Gastroesophageal sphincter (tissue), 4 donors: ENCODE data around the gene MAPKBP1. TPM values are rescaled to one million over a fixed set of nuclear protein-coding genes. Genes with fewer than 3 reads are reported as not detected.

Experiments used
- ATAC-seq: fragments of 150-250 bp; one replicate; pipeline ENCODE4 v1.9.1; 2016; ENCODE audit warnings: mild to moderate bottlenecking, moderate library complexity
- H3K27ac ChIP-seq, 4 donors: fragments of 200-600 bp; sonication (generic) in 3 of 4; 1 replicate in 3 of 4; 2 replicates in 1 of 4; pipeline ENCODE4 v1.5.1; 2016 to 2019
- H3K27me3 ChIP-seq: fragments of 200-600 bp; sonication (generic); one replicate; pipeline ENCODE4 v1.5.1; 2019
- H3K36me3 ChIP-seq, 2 donors: fragments of 200-600 bp; sonication (generic); one replicate each; pipeline ENCODE4 v1.5.1; 2019; ENCODE audit warnings: control low read depth in 1 of 2
- H3K4me1 ChIP-seq, 3 donors: fragments of 200-600 bp; sonication (generic); 1 replicate in 2 of 3; 2 replicates in 1 of 3; pipeline ENCODE4 v1.5.1; 2016 to 2019; ENCODE audit warnings: control low read depth in 2 of 3
- H3K4me3 ChIP-seq, 2 donors: fragments of 200-600 bp; sonication (generic); one replicate each; pipeline ENCODE4 v1.5.1; 2019; ENCODE audit warnings: mild to moderate bottlenecking in 1 of 2, moderate library complexity in 1 of 2
- H3K9me3 ChIP-seq, 3 donors: fragments of 200-600 bp; sonication (generic); one replicate each; pipeline ENCODE4 v1.5.1; 2017 to 2019; ENCODE audit warnings: control low read depth in 2 of 3
- CTCF ChIP-seq, 4 experiments: fragments of 200-600 bp in 2 of 4; fragments of 450-650 bp in 2 of 4; sonication (generic) in 1 of 4; IDR thresholded peaks; one replicate each; pipeline ENCODE4 v1.5.1; 2017 to 2019; ENCODE audit warnings: antibody characterized with exemption in 4 of 4, mild to moderate bottlenecking in 2 of 4, moderate library complexity in 2 of 4
- EP300 ChIP-seq: sonication (generic); formaldehyde crosslinking; IDR thresholded peaks from one replicate; pipeline ENCODE4 v1.6.1; 2017; ENCODE audit warnings: antibody characterized with exemption, mild to moderate bottlenecking
- POLR2A ChIP-seq, 2 donors: fragments of 450-650 bp; IDR thresholded peaks; one replicate each; pipeline ENCODE4 v1.6.1; 2017; ENCODE audit warnings: antibody characterized with exemption in 2 of 2, mild to moderate bottlenecking in 2 of 2, moderate library complexity in 1 of 2
- POLR2AphosphoS5 ChIP-seq: sonication (generic); formaldehyde crosslinking; IDR thresholded peaks from one replicate; pipeline ENCODE4 v1.6.1; 2017; ENCODE audit warnings: antibody characterized with exemption
- WGBS, 2 donors: methylation state at CpG; one replicate each; pipeline ENCODE4 v1.1.5; 2018; ENCODE audit warnings: low coverage in 1 of 2; 5-methylcytosine and 5-hydroxymethylcytosine counted together
- total RNA-seq, 4 donors: library from RNA; depleted of rRNA; stranded (reverse); fragments of >200 nt; gene quantifications; one replicate each; pipeline ENCODE4 v1.1.0, GENCODE V29; 2016

The MAPKBP1 gene
- total RNA-seq, 4 donors from 2014 or later, result 25.1 to 48.9 (median 30.6) TPM

- H3K9me3 ChIP-seq, result no peaks in the 10 kb centered on the region
- whole genome bisulfite sequencing, 2 donors, result 80% methylated on average over 1 to 5 of the region's 19 CpGs
- H3K27ac ChIP-seq, result no peak overlapping the region
- no peaks in the 10 kb centered on the region for H3K27me3 ChIP-seq
- peaks cover 0 to 69% of the 10 kb centered on the region in 2 donors for H3K36me3 ChIP-seq
- no peak for ATAC-seq
- H3K4me3 ChIP-seq, result no peak overlapping the region
- peaks cover 0 to 15% (median 6%) of the 10 kb centered on the region in 3 donors for H3K4me1 ChIP-seq
- TF ChIP-seq CTCF (IDR thresholded peaks at IDR 0.05) (no peak), POLR2AphosphoS5 (no peak), POLR2A (IDR thresholded peaks at IDR 0.05) (no peak), EP300 (no peak)
Observed at GRCh38 chr15:41824062-41824745, 49.9 kb downstream of the MAPKBP1 start.

- TF ChIP-seq EP300, result no peak
- TF ChIP-seq POLR2A (IDR thresholded peaks at IDR 0.05), result no peak
- no peak for TF ChIP-seq CTCF (IDR thresholded peaks at IDR 0.05)
- TF ChIP-seq POLR2AphosphoS5, result no peak
- H3K4me1 ChIP-seq, result peaks cover 0 to 23% (median 13%) of the 10 kb centered on the region in 3 donors
- ATAC-seq, result no peak
- no peak overlapping the region for H3K27ac ChIP-seq
- no peaks in the 10 kb centered on the region for H3K9me3 ChIP-seq
- WGBS, 2 donors, result no CpG with 5 or more reads among the region's 10 CpGs
- H3K36me3 ChIP-seq, result peaks cover 0 to 59% of the 10 kb centered on the region in 2 donors
- H3K4me3 ChIP-seq, result no peak overlapping the region
- H3K27me3 ChIP-seq, result no peaks in the 10 kb centered on the region
Observed at GRCh38 chr15:41825145-41825544, 50.9 kb downstream of the MAPKBP1 start.

GRCh38 chr15:41825572-41826535 lies 51.6 kb downstream of the MAPKBP1 start:
- no peak overlapping the region for H3K4me3 ChIP-seq
- H3K4me1 ChIP-seq, result peaks cover 0 to 30% (median 13%) of the 10 kb centered on the region in 3 donors
- H3K36me3 ChIP-seq, result peaks cover 0 to 57% of the 10 kb centered on the region in 2 donors
- WGBS, 2 donors, result 61% methylated on average over 4 of the region's 13 CpGs; no CpG with 5 or more reads in 1 of the 2 donors
- no peaks in the 10 kb centered on the region for H3K9me3 ChIP-seq
- TF ChIP-seq POLR2A (IDR thresholded peaks at IDR 0.05) (no peak), CTCF (IDR thresholded peaks at IDR 0.05) (no peak), EP300 (no peak), POLR2AphosphoS5 (no peak)
- H3K27ac ChIP-seq, result no peak overlapping the region
- no peak for ATAC-seq
- H3K27me3 ChIP-seq, result no peaks in the 10 kb centered on the region

- Histone ChIP-seq H3K4me1 (peaks cover 0 to 31% (median 13%) of the 10 kb centered on the region in 3 donors), H3K36me3 (peaks cover 0 to 57% of the 10 kb centered on the region in 2 donors), H3K27me3 (no peaks in the 10 kb centered on the region), H3K4me3 (peak overlapping the region; percentile 77 to 86), H3K9me3 (no peaks in the 10 kb centered on the region), H3K27ac (peak overlapping the region in 3 of 4 donors; percentile 91 to 93 (median 91))
- whole genome bisulfite sequencing, 2 donors, result 0 to 6% methylated on average over 4 to 30 of the region's 37 CpGs
- no peak for ATAC-seq
- TF ChIP-seq POLR2AphosphoS5 (no peak), POLR2A (IDR thresholded peaks at IDR 0.05) (no peak), EP300 (no peak), CTCF (IDR thresholded peaks at IDR 0.05) (no peak)
Observed at GRCh38 chr15:41827290-41827879, 53.1 kb downstream of the MAPKBP1 start.
